Tibial nerve (tissue), 4 donors: ENCODE data around the gene SLC1A1. TPM values are rescaled to one million over a fixed set of nuclear protein-coding genes. Genes with fewer than 3 reads are reported as not detected.

ENCODE experiments used
- DNase-seq, 2 donors: peaks; one replicate each; pipeline ENCODE4 v3.0.0-alpha.2; 2019; ENCODE audit warnings: low spot score in 2 of 2
- H3K27ac ChIP-seq, 4 donors: fragments of 200-600 bp; sonication (generic) in 3 of 4; one replicate each; pipeline ENCODE4 v1.5.1; 2017 to 2019; ENCODE audit warnings: mild to moderate bottlenecking in 1 of 4
- H3K27me3 ChIP-seq, 2 donors: fragments of 200-600 bp; sonication (generic) in 1 of 2; one replicate each; pipeline versions ENCODE4 v1.5.1 to v1.6.0; 2017 to 2019
- H3K36me3 ChIP-seq, 3 donors: fragments of 200-600 bp; sonication (generic); one replicate each; pipeline ENCODE4 v1.5.1; 2018 to 2019
- H3K4me1 ChIP-seq, 4 donors: fragments of 200-600 bp; sonication (generic) in 3 of 4; one replicate each; pipeline ENCODE4 v1.5.1; 2017 to 2019
- H3K4me3 ChIP-seq, 4 donors: fragments of 200-600 bp; sonication (generic) in 3 of 4; one replicate each; pipeline ENCODE4 v1.5.1; 2017 to 2019; ENCODE audit warnings: mild to moderate bottlenecking in 1 of 4, moderate library complexity in 1 of 4
- H3K9me3 ChIP-seq, 4 donors: fragments of 200-600 bp; sonication (generic) in 3 of 4; one replicate each; pipeline ENCODE4 v1.5.1; 2017 to 2019
- EP300 ChIP-seq, 2 donors: sonication (generic); formaldehyde crosslinking; IDR thresholded peaks; one replicate each; pipeline ENCODE4 v1.6.1; 2017; ENCODE audit warnings: antibody characterized with exemption in 2 of 2, mild to moderate bottlenecking in 1 of 2
- POLR2A ChIP-seq, 2 donors: fragments of 450-650 bp; IDR thresholded peaks; one replicate each; pipeline ENCODE4 v1.6.1; 2017; ENCODE audit warnings: antibody characterized with exemption in 2 of 2, mild to moderate bottlenecking in 2 of 2, moderate library complexity in 2 of 2
- WGBS, 2 donors: methylation state at CpG; one replicate each; pipeline ENCODE4 v1.1.5; 2018; 5-methylcytosine and 5-hydroxymethylcytosine counted together
- total RNA-seq, 4 donors: library from RNA; depleted of rRNA; stranded (reverse); fragments of >200 nt; gene quantifications; one replicate each; pipeline ENCODE4 v1.1.0, GENCODE V29; 2016
- TF ChIP-seq, protein P1 (sequence below), 5 experiments: fragments of 200-600 bp in 3 of 5; fragments of 450-650 bp in 2 of 5; sonication (generic) in 3 of 5; IDR thresholded peaks; one replicate each; pipeline ENCODE4 v1.5.1; 2016 to 2019; ENCODE audit warnings: antibody characterized with exemption in 5 of 5, mild to moderate bottlenecking in 3 of 5, moderate library complexity in 2 of 5

Gene SLC1A1
- total RNA-seq, 4 donors from 2014 or later, result 4.0 to 16.8 (median 6.7) TPM

DNA sequence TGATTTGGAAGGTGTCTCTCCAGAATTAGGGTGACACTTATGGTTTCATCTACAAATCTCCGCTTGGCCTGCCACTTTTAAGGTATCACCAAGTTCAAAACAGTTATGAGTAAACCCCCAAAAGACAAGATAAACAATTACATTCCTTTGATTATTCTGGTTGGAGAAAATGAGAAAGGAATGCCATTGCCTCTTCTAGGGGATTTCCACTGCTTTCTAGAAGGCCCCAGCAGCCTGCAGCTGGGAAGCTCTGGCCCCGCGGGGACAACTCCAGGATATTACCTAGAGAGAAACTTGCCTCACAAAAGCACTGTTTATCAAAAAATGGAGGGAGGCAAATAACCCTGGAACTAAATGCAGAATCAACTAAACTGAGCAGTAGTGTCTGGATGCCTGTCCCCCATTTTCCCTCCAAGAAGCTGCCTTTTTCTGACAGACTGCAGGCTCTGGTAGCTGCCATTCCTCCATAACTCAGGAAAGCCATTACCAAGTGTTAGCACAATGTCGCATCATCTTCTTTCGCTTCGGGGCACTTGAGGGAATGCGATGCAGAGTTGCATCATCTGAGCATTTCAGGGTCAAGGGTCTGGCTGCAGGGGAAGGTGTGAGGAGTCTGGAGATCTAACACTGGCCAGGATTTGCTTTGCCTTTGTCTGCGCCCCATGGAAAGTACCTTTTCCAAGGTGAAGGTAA lies 100.3 kb downstream of the SLC1A1 start:
- Histone ChIP-seq H3K9me3 (no peaks in the 10 kb centered on the region), H3K27me3 (no peaks in the 10 kb centered on the region), H3K27ac (peak overlapping the region in 1 of 4 donors; percentile 4), H3K4me1 (peaks cover 0 to 14% (median 0%) of the 10 kb centered on the region in 4 donors), H3K4me3 (no peak overlapping the region), H3K36me3 (no peaks in the 10 kb centered on the region)
- DNase-seq, result no peak
- 73 to 87% methylated on average over 8 of the region's 8 CpGs for WGBS, 2 donors
- TF ChIP-seq EP300 (IDR thresholded peaks at IDR 0.05) (no peak), POLR2A (IDR thresholded peaks at IDR 0.05) (no peak)
- TF ChIP-seq, protein P1, sequence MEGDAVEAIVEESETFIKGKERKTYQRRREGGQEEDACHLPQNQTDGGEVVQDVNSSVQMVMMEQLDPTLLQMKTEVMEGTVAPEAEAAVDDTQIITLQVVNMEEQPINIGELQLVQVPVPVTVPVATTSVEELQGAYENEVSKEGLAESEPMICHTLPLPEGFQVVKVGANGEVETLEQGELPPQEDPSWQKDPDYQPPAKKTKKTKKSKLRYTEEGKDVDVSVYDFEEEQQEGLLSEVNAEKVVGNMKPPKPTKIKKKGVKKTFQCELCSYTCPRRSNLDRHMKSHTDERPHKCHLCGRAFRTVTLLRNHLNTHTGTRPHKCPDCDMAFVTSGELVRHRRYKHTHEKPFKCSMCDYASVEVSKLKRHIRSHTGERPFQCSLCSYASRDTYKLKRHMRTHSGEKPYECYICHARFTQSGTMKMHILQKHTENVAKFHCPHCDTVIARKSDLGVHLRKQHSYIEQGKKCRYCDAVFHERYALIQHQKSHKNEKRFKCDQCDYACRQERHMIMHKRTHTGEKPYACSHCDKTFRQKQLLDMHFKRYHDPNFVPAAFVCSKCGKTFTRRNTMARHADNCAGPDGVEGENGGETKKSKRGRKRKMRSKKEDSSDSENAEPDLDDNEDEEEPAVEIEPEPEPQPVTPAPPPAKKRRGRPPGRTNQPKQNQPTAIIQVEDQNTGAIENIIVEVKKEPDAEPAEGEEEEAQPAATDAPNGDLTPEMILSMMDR (IDR thresholded peaks at IDR 0.05), result no peak

DNA sequence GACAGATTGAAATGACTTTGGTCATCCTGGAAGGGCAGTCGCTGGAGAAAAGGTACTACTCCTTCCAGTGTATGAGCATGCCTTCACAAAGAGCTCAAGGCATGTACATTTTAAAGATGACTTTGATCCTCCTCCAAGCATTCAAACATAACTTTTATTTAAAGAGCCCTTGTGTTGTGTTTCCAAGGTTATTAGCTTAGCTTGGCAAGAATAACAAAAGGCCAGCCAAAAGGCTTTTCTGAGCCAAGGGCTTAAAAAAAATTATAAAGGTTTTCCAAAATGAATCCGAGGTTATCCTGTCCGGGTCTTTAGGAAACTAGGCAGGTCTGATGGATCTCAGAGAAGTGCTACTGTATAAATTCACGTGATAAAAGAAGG lies 100.8 kb downstream of the SLC1A1 start:
- 61 to 71% methylated on average over 4 of the region's 4 CpGs for WGBS, 2 donors
- no peaks in the 10 kb centered on the region for H3K9me3 ChIP-seq
- no peaks in the 10 kb centered on the region for H3K36me3 ChIP-seq
- H3K4me3 ChIP-seq, result no peak overlapping the region
- DNase-seq, result no peak
- no peak for TF ChIP-seq EP300 (IDR thresholded peaks at IDR 0.05)
- TF ChIP-seq, protein P1 (IDR thresholded peaks at IDR 0.05), result no peak
- TF ChIP-seq POLR2A (IDR thresholded peaks at IDR 0.05), result no peak
- peaks cover 0 to 19% (median 1%) of the 10 kb centered on the region in 4 donors for H3K4me1 ChIP-seq
- H3K27me3 ChIP-seq, result no peaks in the 10 kb centered on the region
- H3K27ac ChIP-seq, result no peak overlapping the region

DNA sequence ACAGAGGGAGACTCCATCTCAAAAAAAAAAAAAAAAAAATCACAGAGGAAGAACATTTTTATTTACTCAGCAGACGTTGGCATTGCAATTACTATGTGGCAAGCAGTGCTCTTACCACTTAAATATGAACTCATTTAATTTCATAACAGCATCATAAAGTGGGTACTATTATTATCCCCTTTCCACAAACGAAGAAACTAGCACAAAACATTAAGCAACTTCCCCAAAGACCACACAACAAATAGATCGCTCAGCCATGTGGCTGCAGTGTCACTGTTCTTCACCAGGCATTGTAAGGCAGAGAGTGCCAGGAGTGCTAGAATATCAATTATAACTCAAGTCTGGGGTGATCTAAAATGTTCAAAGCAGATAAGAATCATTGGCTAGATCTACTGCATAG lies 102.0 kb downstream of the SLC1A1 start:
- Histone ChIP-seq H3K27ac (no peak overlapping the region), H3K27me3 (no peaks in the 10 kb centered on the region), H3K4me3 (no peak overlapping the region), H3K9me3 (no peaks in the 10 kb centered on the region), H3K36me3 (no peaks in the 10 kb centered on the region), H3K4me1 (peaks cover 0 to 28% (median 2%) of the 10 kb centered on the region in 4 donors)
- TF ChIP-seq, protein P1 (IDR thresholded peaks at IDR 0.05), result no peak
- TF ChIP-seq POLR2A (IDR thresholded peaks at IDR 0.05), result no peak
- TF ChIP-seq EP300 (IDR thresholded peaks at IDR 0.05), result no peak
- no peak for DNase-seq
- 69 to 89% methylated on average over 3 of the region's 3 CpGs for WGBS, 2 donors

DNA sequence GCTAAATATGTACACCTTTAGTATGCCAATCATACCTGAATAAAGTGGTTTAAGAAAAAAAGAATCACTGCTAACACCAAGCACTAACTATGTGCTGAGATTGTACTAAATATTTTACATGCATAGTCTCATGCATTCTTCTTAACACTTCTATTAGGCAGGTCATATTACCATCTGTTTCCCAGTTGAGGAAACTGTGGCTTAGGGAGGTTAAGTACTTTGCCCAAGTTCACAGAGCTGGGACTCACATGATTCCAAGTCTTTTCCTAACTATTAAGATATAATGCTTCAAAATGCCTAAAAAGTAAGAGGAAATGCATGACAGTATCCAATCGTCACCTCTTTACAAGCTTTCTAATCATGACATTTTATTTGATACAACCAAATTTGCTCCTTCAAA lies 102.6 kb downstream of the SLC1A1 start:
- DNase-seq, result no peak
- Histone ChIP-seq H3K4me3 (no peak overlapping the region), H3K9me3 (no peaks in the 10 kb centered on the region), H3K27ac (no peak overlapping the region), H3K27me3 (no peaks in the 10 kb centered on the region), H3K36me3 (no peaks in the 10 kb centered on the region), H3K4me1 (peaks cover 0 to 28% (median 2%) of the 10 kb centered on the region in 4 donors)
- WGBS, 2 donors, result 81 to 84% methylated on average over 1 of the region's 1 CpG
- TF ChIP-seq POLR2A (IDR thresholded peaks at IDR 0.05), result no peak
- TF ChIP-seq, protein P1 (IDR thresholded peaks at IDR 0.05), result no peak
- no peak for TF ChIP-seq EP300 (IDR thresholded peaks at IDR 0.05)

DNA sequence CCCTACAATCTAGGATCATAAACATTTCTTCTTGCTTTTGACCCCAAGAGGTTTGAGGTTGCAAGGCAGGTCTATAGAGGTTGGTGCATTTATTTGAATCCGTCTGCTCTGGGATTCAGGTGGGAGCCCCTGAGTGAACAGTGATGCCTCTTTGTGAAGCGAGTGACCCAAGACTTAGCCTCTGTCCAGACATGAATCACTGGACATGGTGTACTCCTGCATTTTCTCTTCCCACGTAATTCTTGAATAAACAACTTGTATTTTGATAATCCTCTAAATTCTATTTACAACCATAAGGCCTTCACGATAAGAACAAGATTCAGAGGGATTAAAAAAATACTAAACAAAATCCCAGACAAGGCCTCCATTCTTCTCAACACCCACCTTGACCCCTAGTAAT lies 104.3 kb downstream of the SLC1A1 start:
- TF ChIP-seq POLR2A (IDR thresholded peaks at IDR 0.05), result no peak
- TF ChIP-seq, protein P1 (IDR thresholded peaks at IDR 0.05), result no peak
- 66 to 68% methylated on average over 4 of the region's 4 CpGs for WGBS, 2 donors
- Histone ChIP-seq H3K4me1 (peaks cover 0 to 28% (median 2%) of the 10 kb centered on the region in 4 donors), H3K4me3 (no peak overlapping the region), H3K27me3 (no peaks in the 10 kb centered on the region), H3K9me3 (no peaks in the 10 kb centered on the region), H3K36me3 (no peaks in the 10 kb centered on the region), H3K27ac (peak overlapping the region; percentile 2 to 78 (median 34))
- peak in 1 of 2 donors; percentile 34 for DNase-seq
